Stomach (tissue), 9 donors: ENCODE data around the gene OXNAD1. TPM values are rescaled to one million over a fixed set of nuclear protein-coding genes. Genes with fewer than 3 reads are reported as not detected.

Experiments used
- DNase-seq, 2 donors: peaks; one replicate each; pipeline versions ENCODE4 v3.0.0 to v3.0.0-alpha.2; 2013 to 2019
- H3K27ac ChIP-seq, 5 donors: fragments of 200-600 bp in 4 of 5; sonication (generic) in 4 of 5; one replicate each; pipeline ENCODE4 v1.5.1; 2013 to 2019; ENCODE audit warnings: mild to moderate bottlenecking in 1 of 5, moderate library complexity in 1 of 5
- H3K27me3 ChIP-seq, 3 donors: fragments of 200-600 bp; sonication (generic); one replicate each; pipeline ENCODE4 v1.5.1; 2017 to 2019; ENCODE audit warnings: mixed run types in 1 of 3
- H3K36me3 ChIP-seq, 4 donors: fragments of 200-600 bp; sonication (generic); 1 replicate in 3 of 4; 2 replicates in 1 of 4; pipeline ENCODE4 v1.5.1; 2016 to 2019
- H3K4me1 ChIP-seq, 4 donors: fragments of 200-600 bp; sonication (generic); one replicate each; pipeline ENCODE4 v1.5.1; 2016 to 2019
- H3K4me3 ChIP-seq, 4 donors: fragments of 200-600 bp; sonication (generic) in 3 of 4; one replicate each; pipeline ENCODE4 v1.5.1; 2016 to 2019; ENCODE audit warnings: mild to moderate bottlenecking in 1 of 4
- H3K9me3 ChIP-seq, 4 donors: fragments of 200-600 bp; sonication (generic); one replicate each; pipeline ENCODE4 v1.5.1; 2016 to 2019
- EP300 ChIP-seq: sonication (generic); formaldehyde crosslinking; IDR thresholded peaks from one replicate; pipeline ENCODE4 v1.6.1; 2017; ENCODE audit warnings: antibody characterized with exemption
- POLR2A ChIP-seq, 4 donors: fragments of 450-650 bp; IDR thresholded peaks; one replicate each; pipeline ENCODE4 v1.6.1; 2016; ENCODE audit warnings: antibody characterized with exemption in 4 of 4, control low read depth in 2 of 4, mild to moderate bottlenecking in 1 of 4, moderate library complexity in 1 of 4
- POLR2AphosphoS5 ChIP-seq, 3 donors: sonication (generic); formaldehyde crosslinking; IDR thresholded peaks; one replicate each; pipeline ENCODE4 v1.6.1; 2016; ENCODE audit warnings: antibody characterized with exemption in 3 of 3
- WGBS, 5 donors: extraction: QIAGEN DNeasy Blood & Tissue Kit in 3 of 5; methylation state at CpG; one replicate each; pipeline versions ENCODE4 v1.1.5 to v1.1.7; 2013 to 2018; 5-methylcytosine and 5-hydroxymethylcytosine counted together
- intact Hi-C: fragments of 100-400 bp; cut with DNase I; formaldehyde crosslinking; loops from one replicate; pipeline ENCODE4 v1.15.1; 2023; ENCODE audit warnings: low total_unique reads
- polyA plus RNA-seq, 3 donors: library from polyadenylated mRNA; stranded (reverse); fragments of 200-250 nt; gene quantifications; one replicate each; pipeline ENCODE4 v1.2.3, GENCODE V29; 2013
- total RNA-seq, 5 donors: library from RNA; depleted of rRNA; stranded (reverse); fragments of >200 nt; gene quantifications; one replicate each; pipeline versions ENCODE4 v1.1.0 to v1.2.3, GENCODE V29; 2014 to 2016
- TF ChIP-seq, protein P1 (sequence below), 7 experiments: fragments of 450-650 bp in 4 of 7; fragments of 200-600 bp in 3 of 7; sonication (generic) in 3 of 7; IDR thresholded peaks; one replicate each; pipeline ENCODE4 v1.5.1; 2016 to 2019; ENCODE audit warnings: antibody characterized with exemption in 7 of 7, control low read depth in 2 of 7, mild to moderate bottlenecking in 1 of 7
- donor health status: healthy with polysubstance abuse.
- donor health status: Bipolar disorder and iron deficiency.
- donor health status: healthy.

The OXNAD1 gene
- total and polyA plus RNA-seq, 8 donors: 5.5 to 51.3 (median 7.6) TPM

GRCh38 chr3:16236856-16237393, 28.1 kb upstream of the OXNAD1 start:
- intact Hi-C loops: no loop called here

DNA sequence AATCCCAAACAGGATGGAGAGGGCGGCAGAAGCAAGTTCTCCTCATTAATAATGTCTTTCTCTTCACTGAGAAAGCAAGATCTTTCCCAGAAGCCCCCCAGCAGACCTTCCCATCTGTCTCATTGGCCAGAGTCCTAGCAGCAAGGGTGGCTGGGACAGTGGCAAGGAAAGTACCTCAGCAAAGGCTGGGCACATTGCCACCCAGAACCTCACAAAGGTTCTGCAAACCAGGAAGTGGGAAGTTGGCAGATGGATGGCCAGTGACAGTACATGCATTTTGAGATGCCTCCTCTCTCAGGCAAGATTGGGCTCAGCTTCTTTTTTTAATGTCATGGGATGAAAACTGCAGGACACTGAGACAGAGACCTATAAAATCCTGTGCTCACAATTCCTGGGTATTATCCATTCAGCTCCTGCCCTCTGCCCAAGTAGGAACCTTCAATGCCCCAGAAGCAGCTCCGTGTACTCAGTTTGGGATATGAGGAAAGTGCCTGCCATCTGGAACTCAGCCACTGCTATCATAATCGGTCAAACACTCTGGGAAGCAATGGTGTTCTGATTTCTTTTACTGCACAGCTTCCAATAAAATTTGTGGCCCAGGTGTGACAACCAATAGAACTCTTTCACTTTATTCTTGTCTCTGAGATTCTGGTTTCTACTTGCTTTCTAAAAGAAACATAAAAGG, 25.8 kb upstream of the OXNAD1 start:
- Histone ChIP-seq H3K9me3 (no peaks in the 10 kb centered on the region), H3K27me3 (no peaks in the 10 kb centered on the region), H3K4me1 (peaks cover 0 to 14% (median 7%) of the 10 kb centered on the region in 4 donors), H3K4me3 (no peak overlapping the region), H3K27ac (peak overlapping the region in 3 of 5 donors; percentile 19 to 48 (median 21)), H3K36me3 (no peaks in the 10 kb centered on the region)
- DNase-seq: no peak
- TF ChIP-seq, protein P1, sequence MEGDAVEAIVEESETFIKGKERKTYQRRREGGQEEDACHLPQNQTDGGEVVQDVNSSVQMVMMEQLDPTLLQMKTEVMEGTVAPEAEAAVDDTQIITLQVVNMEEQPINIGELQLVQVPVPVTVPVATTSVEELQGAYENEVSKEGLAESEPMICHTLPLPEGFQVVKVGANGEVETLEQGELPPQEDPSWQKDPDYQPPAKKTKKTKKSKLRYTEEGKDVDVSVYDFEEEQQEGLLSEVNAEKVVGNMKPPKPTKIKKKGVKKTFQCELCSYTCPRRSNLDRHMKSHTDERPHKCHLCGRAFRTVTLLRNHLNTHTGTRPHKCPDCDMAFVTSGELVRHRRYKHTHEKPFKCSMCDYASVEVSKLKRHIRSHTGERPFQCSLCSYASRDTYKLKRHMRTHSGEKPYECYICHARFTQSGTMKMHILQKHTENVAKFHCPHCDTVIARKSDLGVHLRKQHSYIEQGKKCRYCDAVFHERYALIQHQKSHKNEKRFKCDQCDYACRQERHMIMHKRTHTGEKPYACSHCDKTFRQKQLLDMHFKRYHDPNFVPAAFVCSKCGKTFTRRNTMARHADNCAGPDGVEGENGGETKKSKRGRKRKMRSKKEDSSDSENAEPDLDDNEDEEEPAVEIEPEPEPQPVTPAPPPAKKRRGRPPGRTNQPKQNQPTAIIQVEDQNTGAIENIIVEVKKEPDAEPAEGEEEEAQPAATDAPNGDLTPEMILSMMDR (IDR thresholded peaks at IDR 0.05): no peak
- TF ChIP-seq POLR2AphosphoS5 (IDR thresholded peaks at IDR 0.05) (no peak), EP300 (no peak)
- intact Hi-C loops: no loop called here
- 41 to 57% (median 48%) methylated on average over 3 of the region's 3 CpGs for WGBS, 5 donors

More at GRCh38 chr3:16236856-16237393, 28.1 kb upstream of the OXNAD1 start:
- H3K9me3 ChIP-seq: no peaks in the 10 kb centered on the region
- H3K36me3 ChIP-seq: no peaks in the 10 kb centered on the region
- H3K27me3 ChIP-seq: no peaks in the 10 kb centered on the region
- no peak for DNase-seq
- TF ChIP-seq, protein P1 (IDR thresholded peaks at IDR 0.05): no peak
- TF ChIP-seq EP300: no peak
- no peak for TF ChIP-seq POLR2AphosphoS5 (IDR thresholded peaks at IDR 0.05)
- no peak for TF ChIP-seq POLR2A (IDR thresholded peaks at IDR 0.05)
- WGBS, 5 donors: 20 to 63% (median 48%) methylated on average over 3 of the region's 3 CpGs
- H3K4me3 ChIP-seq: no peak overlapping the region
- H3K4me1 ChIP-seq: peaks cover 0 to 14% (median 7%) of the 10 kb centered on the region in 4 donors
- no peak overlapping the region for H3K27ac ChIP-seq

DNA sequence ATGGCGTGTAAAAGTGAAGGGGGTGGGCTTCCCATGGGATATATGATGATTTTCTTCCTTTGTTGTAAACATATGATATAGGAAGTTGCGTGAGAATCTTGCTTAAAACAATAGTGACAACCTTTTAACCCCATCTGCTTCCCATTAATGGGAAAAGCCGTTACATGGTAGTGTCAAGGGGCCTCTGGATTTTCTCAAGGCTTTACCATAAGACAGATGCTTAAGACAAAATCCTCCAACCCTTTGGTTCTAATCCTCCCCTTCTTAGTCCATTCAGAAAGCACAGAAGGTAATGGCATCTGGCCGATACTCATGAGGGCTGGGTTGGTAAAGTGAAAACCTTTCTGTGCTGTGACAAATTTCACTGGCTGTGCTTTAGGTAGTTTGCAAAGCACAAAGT, 25.2 kb upstream of the OXNAD1 start:
- H3K4me1 ChIP-seq: peaks cover 0 to 14% (median 7%) of the 10 kb centered on the region in 4 donors
- no peak overlapping the region for H3K4me3 ChIP-seq
- H3K27me3 ChIP-seq: no peaks in the 10 kb centered on the region
- H3K36me3 ChIP-seq: no peaks in the 10 kb centered on the region
- TF ChIP-seq POLR2A (IDR thresholded peaks at IDR 0.05) (no peak), EP300 (no peak), POLR2AphosphoS5 (IDR thresholded peaks at IDR 0.05) (no peak)
- TF ChIP-seq, protein P1 (IDR thresholded peaks at IDR 0.05): no peak
- peak overlapping the region in 3 of 5 donors; percentile 19 to 48 (median 21) for H3K27ac ChIP-seq
- no peaks in the 10 kb centered on the region for H3K9me3 ChIP-seq
- intact Hi-C loops: loop anchor here (5.0 to 10.0 kb wide), 3 partner anchors 187 to 605 kb away; no protein-coding TSS in a partner anchor
- DNase-seq: peak in 1 of 2 donors; percentile 26
- 71 to 82% (median 74%) methylated on average over 4 of the region's 4 CpGs for WGBS, 5 donors

GRCh38 chr3:16240229-16241023, 24.6 kb upstream of the OXNAD1 start:
- no peak overlapping the region for H3K4me3 ChIP-seq
- TF ChIP-seq POLR2AphosphoS5 (IDR thresholded peaks at IDR 0.05): peak in 2 of 3 donors; percentile 19 to 52
- no peak for TF ChIP-seq POLR2A (IDR thresholded peaks at IDR 0.05)
- no peaks in the 10 kb centered on the region for H3K9me3 ChIP-seq
- intact Hi-C loops: loop anchor here (5.0 to 10.0 kb wide), 3 partner anchors 188 to 606 kb away; no protein-coding TSS in a partner anchor
- no peaks in the 10 kb centered on the region for H3K27me3 ChIP-seq
- peaks cover 0 to 14% (median 7%) of the 10 kb centered on the region in 4 donors for H3K4me1 ChIP-seq
- no peaks in the 10 kb centered on the region for H3K36me3 ChIP-seq
- DNase-seq: no peak
- H3K27ac ChIP-seq: peak overlapping the region in 3 of 5 donors; percentile 5 to 44 (median 19)
- WGBS, 5 donors: 66 to 74% (median 72%) methylated on average over 6 of the region's 6 CpGs
